ENCODE results near the gene GPR137B. TPM values are rescaled to one million over a fixed set of nuclear protein-coding genes. Genes with fewer than 3 reads are reported as not detected.

The GPR137B gene
- total RNA-seq, 1 experiment from 2014 or later: 4.0 TPM

DNA sequence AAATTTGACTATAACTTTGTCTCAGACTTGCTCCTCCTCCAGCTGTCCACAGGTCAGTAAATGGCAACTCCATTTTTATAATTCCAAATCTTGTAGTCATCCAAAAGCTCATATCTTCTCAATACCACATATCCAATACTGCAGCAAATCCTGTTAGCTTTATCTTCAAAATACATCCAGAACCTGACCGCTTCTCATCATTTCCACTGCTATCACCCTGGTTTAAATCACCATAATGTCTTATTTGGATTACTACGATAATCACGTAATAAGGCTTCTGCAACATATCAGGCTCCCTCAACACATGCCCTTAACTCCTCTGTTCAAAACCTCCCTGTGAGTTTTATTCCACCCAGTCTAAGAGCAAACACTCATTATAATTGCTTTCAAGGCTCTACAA, 104.9 kb downstream of the GPR137B start:
- Histone ChIP-seq H3K4me3 (no peak overlapping the region), H3K27me3 (no peaks in the 10 kb centered on the region), H3K9me3 (no peaks in the 10 kb centered on the region), H3K36me3 (no peaks in the 10 kb centered on the region)
- DNase-seq: no peak

GRCh38 chr1:236251587-236251986, 109.2 kb downstream of the GPR137B start:
- no peak for DNase-seq
- Histone ChIP-seq H3K27me3 (no peaks in the 10 kb centered on the region), H3K4me3 (no peak overlapping the region), H3K9me3 (no peaks in the 10 kb centered on the region), H3K36me3 (no peaks in the 10 kb centered on the region)

GRCh38 chr1:236253119-236253518, 110.8 kb downstream of the GPR137B start:
- peaks cover under 1% of the 10 kb centered on the region; the same call in 1 of the 2 replicates for H3K9me3 ChIP-seq
- DNase-seq: no peak

GRCh38 chr1:236253918-236254637, 111.7 kb downstream of the GPR137B start:
- H3K9me3 ChIP-seq: peaks cover 5% of the 10 kb centered on the region; the same call in 1 of the 2 replicates
- no peaks in the 10 kb centered on the region; the same call in 1 of the 2 replicates for H3K27me3 ChIP-seq
- DNase-seq: no peak
- H3K4me3 ChIP-seq: no peak overlapping the region
- H3K36me3 ChIP-seq: no peaks in the 10 kb centered on the region

More at GRCh38 chr1:236253119-236253518, 110.8 kb downstream of the GPR137B start:
- H3K36me3 ChIP-seq: no peaks in the 10 kb centered on the region
- H3K27me3 ChIP-seq: no peaks in the 10 kb centered on the region; the same call in 1 of the 2 replicates
- H3K4me3 ChIP-seq: no peak overlapping the region

GRCh38 chr1:236257216-236257615, 114.9 kb downstream of the GPR137B start:
- DNase-seq: no peak
- H3K27me3 ChIP-seq: no peaks in the 10 kb centered on the region; the same call in 1 of the 2 replicates
- H3K4me3 ChIP-seq: no peak overlapping the region
- H3K9me3 ChIP-seq: peaks cover 7% of the 10 kb centered on the region
- H3K36me3 ChIP-seq: no peaks in the 10 kb centered on the region

DNA sequence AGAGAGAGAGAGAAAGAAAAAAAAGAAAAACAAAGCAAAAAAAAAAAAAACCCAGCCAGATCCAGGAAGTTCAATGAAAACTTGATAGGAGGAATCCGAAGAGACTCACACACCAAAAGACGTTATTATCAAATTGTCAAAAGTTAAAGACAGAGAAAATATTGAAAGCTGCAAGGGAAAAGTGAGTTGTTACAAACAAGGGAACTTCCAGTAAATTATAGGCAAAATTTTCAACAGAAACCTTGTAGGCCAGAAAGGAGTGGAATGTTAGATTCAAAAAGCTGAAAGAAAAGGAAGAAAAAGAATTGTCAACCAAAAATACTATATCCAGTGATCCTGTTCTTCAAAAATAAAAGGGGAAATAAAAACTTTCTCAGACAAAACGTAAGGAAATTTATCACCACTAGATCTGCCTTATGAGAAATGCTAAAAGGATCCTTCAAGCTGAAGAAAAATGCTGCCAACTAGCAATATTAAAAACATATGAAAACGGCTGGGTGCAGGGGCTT, 115.8 kb downstream of the GPR137B start:
- H3K36me3 ChIP-seq: no peaks in the 10 kb centered on the region
- H3K27me3 ChIP-seq: no peaks in the 10 kb centered on the region; the same call in 1 of the 2 replicates
- H3K9me3 ChIP-seq: peaks cover 7% of the 10 kb centered on the region
- no peak for DNase-seq
- H3K4me3 ChIP-seq: no peak overlapping the region

Other genes starting within 250 kb of the GPR137B start
- 10.8 and 14.4 TPM in 2 replicates for gene NID1, start 77.4 kb upstream of the GPR137B start, total RNA-seq (2014; rRNA removed; shearing (Covaris generic); ENCODE audit: low replicate concordance)
- 0.40 and 0.86 TPM in 2 replicates for gene ERO1B, start 139.4 kb downstream of the GPR137B start, total RNA-seq (2014; rRNA removed; shearing (Covaris generic); ENCODE audit: low replicate concordance)